Activated naive CD8-positive, alpha-beta T cell treated with anti-CD3 and anti-CD28 coated beads, Interleukin-2, amount 50 U/mL, for 24 hours (primary cell): ENCODE data around the gene PDE4B.

ENCODE experiments used
- ATAC-seq: fragments of 150-1000 bp; cut with Tn5 transposase; one replicate; pipeline ENCODE4 v1.10.0; 2021
- DNase-seq: peaks from one replicate; pipeline ENCODE4 v3.0.0; 2021
- H3K27ac Mint-ChIP-seq: one replicate; pipeline ENCODE4 v1.8.0; 2021; ENCODE audit warnings: mild to moderate bottlenecking, mixed read lengths
- H3K27me3 Mint-ChIP-seq: one replicate; pipeline ENCODE4 v1.8.0; 2021; ENCODE audit warnings: mixed read lengths
- H3K36me3 Mint-ChIP-seq: one replicate; pipeline ENCODE4 v1.8.0; 2021; ENCODE audit warnings: low read depth, mixed read lengths
- H3K4me1 Mint-ChIP-seq: one replicate; pipeline ENCODE4 v1.8.0; 2021; ENCODE audit warnings: mixed read lengths
- H3K4me3 Mint-ChIP-seq: one replicate; pipeline ENCODE4 v1.8.0; 2021; ENCODE audit warnings: mild to moderate bottlenecking, moderate library complexity, mixed read lengths
- H3K9me3 Mint-ChIP-seq: one replicate; pipeline ENCODE4 v1.8.0; 2021; ENCODE audit warnings: mixed read lengths

Gene PDE4B

GRCh38 chr1:66323958-66324625 is 531.4 kb downstream of the PDE4B start:
- ATAC-seq (no peak), DNase-seq (no peak)
- H3K9me3 Mint-ChIP-seq = peaks cover 4% of the 10 kb centered on the region
- no peaks in the 10 kb centered on the region for H3K36me3 Mint-ChIP-seq
- H3K27me3 Mint-ChIP-seq = no peaks in the 10 kb centered on the region
- H3K27ac Mint-ChIP-seq = peak overlapping the region; percentile 43
- H3K4me1 Mint-ChIP-seq = peaks cover 34% of the 10 kb centered on the region
- peak overlapping the region; percentile 1 for H3K4me3 Mint-ChIP-seq

- Mint-ChIP-seq H3K36me3 (no peaks in the 10 kb centered on the region), H3K4me1 (peaks cover 51% of the 10 kb centered on the region)
These were observed 533.1 kb downstream of the PDE4B start for GRCh38 chr1:66325594-66326380.

GRCh38 chr1:66326867-66327266 is 534.2 kb downstream of the PDE4B start:
- Mint-ChIP-seq H3K36me3 (no peaks in the 10 kb centered on the region), H3K4me3 (no peak overlapping the region), H3K27me3 (no peaks in the 10 kb centered on the region), H3K9me3 (peaks cover 4% of the 10 kb centered on the region), H3K27ac (no peak overlapping the region), H3K4me1 (peaks cover 60% of the 10 kb centered on the region)
- ATAC-seq (no peak), DNase-seq (no peak)

More at GRCh38 chr1:66325594-66326380, 533.1 kb downstream of the PDE4B start:
- DNase-seq = no peak
- ATAC-seq = no peak
- H3K4me3 Mint-ChIP-seq = no peak overlapping the region
- peaks cover 4% of the 10 kb centered on the region for H3K9me3 Mint-ChIP-seq
- H3K27ac Mint-ChIP-seq = no peak overlapping the region
- H3K27me3 Mint-ChIP-seq = no peaks in the 10 kb centered on the region

- Mint-ChIP-seq H3K4me1 (peaks cover 61% of the 10 kb centered on the region), H3K27me3 (no peaks in the 10 kb centered on the region), H3K4me3 (no peak overlapping the region), H3K36me3 (no peaks in the 10 kb centered on the region), H3K27ac (no peak overlapping the region), H3K9me3 (peaks cover 4% of the 10 kb centered on the region)
- DNase-seq (no peak), ATAC-seq (no peak)
These were observed 534.9 kb downstream of the PDE4B start for GRCh38 chr1:66327588-66327987.

GRCh38 chr1:66328896-66329295 is 536.2 kb downstream of the PDE4B start:
- Mint-ChIP-seq H3K27me3 (no peaks in the 10 kb centered on the region), H3K4me3 (no peak overlapping the region), H3K27ac (no peak overlapping the region), H3K36me3 (peaks cover 5% of the 10 kb centered on the region), H3K9me3 (no peaks in the 10 kb centered on the region), H3K4me1 (peaks cover 62% of the 10 kb centered on the region)
- DNase-seq = no peak
- no peak for ATAC-seq

GRCh38 chr1:66330722-66331141 is 538.0 kb downstream of the PDE4B start:
- peak overlapping the region; percentile 63 for H3K27ac Mint-ChIP-seq
- no peaks in the 10 kb centered on the region for H3K27me3 Mint-ChIP-seq
- H3K4me3 Mint-ChIP-seq = peak overlapping the region; percentile 60
- peaks cover 22% of the 10 kb centered on the region for H3K36me3 Mint-ChIP-seq
- DNase-seq = no peak
- ATAC-seq = peak; percentile 12
- peaks cover 59% of the 10 kb centered on the region for H3K4me1 Mint-ChIP-seq
- H3K9me3 Mint-ChIP-seq = no peaks in the 10 kb centered on the region

- Mint-ChIP-seq H3K4me3 (peak overlapping the region; percentile 94), H3K4me1 (peaks cover 65% of the 10 kb centered on the region), H3K9me3 (no peaks in the 10 kb centered on the region), H3K27ac (peak overlapping the region; percentile 95), H3K36me3 (peaks cover 29% of the 10 kb centered on the region), H3K27me3 (no peaks in the 10 kb centered on the region)
- ATAC-seq (peak; percentile 41), DNase-seq (peak; percentile 54)
These were observed 539.2 kb downstream of the PDE4B start for GRCh38 chr1:66331658-66332547.

- no peaks in the 10 kb centered on the region for H3K27me3 Mint-ChIP-seq
- peaks cover 69% of the 10 kb centered on the region for H3K4me1 Mint-ChIP-seq
- ATAC-seq (no peak), DNase-seq (no peak)
- H3K27ac Mint-ChIP-seq = peak overlapping the region; percentile 95
- H3K9me3 Mint-ChIP-seq = no peaks in the 10 kb centered on the region
- H3K36me3 Mint-ChIP-seq = peaks cover 33% of the 10 kb centered on the region
- peak overlapping the region; percentile 94 for H3K4me3 Mint-ChIP-seq
These were observed 539.8 kb downstream of the PDE4B start for GRCh38 chr1:66332548-66332901.

GRCh38 chr1:66333466-66334199 is 540.9 kb downstream of the PDE4B start:
- Mint-ChIP-seq H3K9me3 (no peaks in the 10 kb centered on the region), H3K36me3 (peaks cover 39% of the 10 kb centered on the region), H3K27ac (peak overlapping the region; percentile 95), H3K4me3 (peak overlapping the region; percentile 94), H3K27me3 (no peaks in the 10 kb centered on the region), H3K4me1 (peaks cover 73% of the 10 kb centered on the region)
- DNase-seq (no peak), ATAC-seq (no peak)

GRCh38 chr1:66334318-66334717 is 541.6 kb downstream of the PDE4B start:
- Mint-ChIP-seq H3K27ac (peak overlapping the region; percentile 95), H3K27me3 (no peaks in the 10 kb centered on the region), H3K36me3 (peaks cover 39% of the 10 kb centered on the region), H3K9me3 (no peaks in the 10 kb centered on the region), H3K4me3 (peak overlapping the region; percentile 94), H3K4me1 (peaks cover 72% of the 10 kb centered on the region)
- no peak for ATAC-seq
- DNase-seq = no peak

- DNase-seq (no peak), ATAC-seq (no peak)
- peaks cover 72% of the 10 kb centered on the region for H3K4me1 Mint-ChIP-seq
- H3K27me3 Mint-ChIP-seq = no peaks in the 10 kb centered on the region
- no peaks in the 10 kb centered on the region for H3K9me3 Mint-ChIP-seq
- H3K4me3 Mint-ChIP-seq = peak overlapping the region; percentile 94
- peaks cover 43% of the 10 kb centered on the region for H3K36me3 Mint-ChIP-seq
- H3K27ac Mint-ChIP-seq = peak overlapping the region; percentile 93
These were observed 542.4 kb downstream of the PDE4B start for GRCh38 chr1:66335125-66335524.

GRCh38 chr1:66335859-66336640 is 543.4 kb downstream of the PDE4B start:
- H3K27me3 Mint-ChIP-seq = no peaks in the 10 kb centered on the region
- peak; percentile 72 for DNase-seq
- peaks cover 43% of the 10 kb centered on the region for H3K36me3 Mint-ChIP-seq
- H3K4me1 Mint-ChIP-seq = peaks cover 71% of the 10 kb centered on the region
- H3K4me3 Mint-ChIP-seq = peak overlapping the region; percentile 94
- H3K9me3 Mint-ChIP-seq = no peaks in the 10 kb centered on the region
- peak; percentile 92 for ATAC-seq
- peak overlapping the region; percentile 93 for H3K27ac Mint-ChIP-seq

GRCh38 chr1:66336641-66336990 is 543.9 kb downstream of the PDE4B start:
- Mint-ChIP-seq H3K27ac (peak overlapping the region; percentile 93), H3K9me3 (no peaks in the 10 kb centered on the region), H3K36me3 (peaks cover 43% of the 10 kb centered on the region), H3K4me1 (peaks cover 73% of the 10 kb centered on the region), H3K4me3 (peak overlapping the region; percentile 94), H3K27me3 (no peaks in the 10 kb centered on the region)
- DNase-seq (no peak), ATAC-seq (no peak)
